ENCODE data around the gene GSTM3. TPM values are rescaled to one million over a fixed set of nuclear protein-coding genes. Genes with fewer than 3 reads are reported as not detected.

Gene GSTM3
- total RNA-seq, 4 donors from 2014 or later = 16.3 to 72.6 (median 32.4) TPM

DNA sequence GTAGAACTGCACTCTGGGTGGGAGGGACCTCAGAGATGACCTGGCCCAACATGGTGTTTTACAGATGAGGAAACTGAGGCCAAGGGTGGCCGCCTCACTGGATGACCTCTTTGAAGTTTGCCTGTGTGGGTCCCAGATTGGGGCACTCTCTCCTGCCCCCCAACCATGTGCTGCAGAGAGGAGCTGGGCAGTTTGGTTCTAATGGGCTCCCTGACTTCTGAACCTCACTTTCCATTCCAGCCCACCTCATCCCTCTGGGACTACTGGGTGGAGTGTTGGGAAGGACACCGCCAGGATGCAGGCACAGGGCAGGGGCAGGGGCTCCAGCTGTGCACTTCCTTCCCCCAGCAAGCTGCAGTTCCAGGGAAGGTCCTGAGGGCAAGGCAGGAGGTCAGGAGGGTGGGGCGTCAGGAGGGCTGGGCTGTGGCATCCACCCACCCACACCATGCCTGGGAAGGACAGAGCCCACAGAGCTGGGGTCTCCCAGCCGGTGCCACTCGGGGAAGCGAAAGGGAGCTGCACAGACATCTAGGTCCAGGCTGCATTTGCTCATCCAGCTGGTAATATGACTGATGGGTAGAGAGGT lies 33.2 kb upstream of the GSTM3 start:
- Histone ChIP-seq H3K9me3 (no peaks in the 10 kb centered on the region), H3K4me1 (peaks cover 0 to 32% (median 2%) of the 10 kb centered on the region in 4 donors), H3K36me3 (no peaks in the 10 kb centered on the region), H3K4me3 (no peak overlapping the region), H3K27me3 (no peaks in the 10 kb centered on the region), H3K27ac (no peak overlapping the region)
- TF ChIP-seq, protein P1, sequence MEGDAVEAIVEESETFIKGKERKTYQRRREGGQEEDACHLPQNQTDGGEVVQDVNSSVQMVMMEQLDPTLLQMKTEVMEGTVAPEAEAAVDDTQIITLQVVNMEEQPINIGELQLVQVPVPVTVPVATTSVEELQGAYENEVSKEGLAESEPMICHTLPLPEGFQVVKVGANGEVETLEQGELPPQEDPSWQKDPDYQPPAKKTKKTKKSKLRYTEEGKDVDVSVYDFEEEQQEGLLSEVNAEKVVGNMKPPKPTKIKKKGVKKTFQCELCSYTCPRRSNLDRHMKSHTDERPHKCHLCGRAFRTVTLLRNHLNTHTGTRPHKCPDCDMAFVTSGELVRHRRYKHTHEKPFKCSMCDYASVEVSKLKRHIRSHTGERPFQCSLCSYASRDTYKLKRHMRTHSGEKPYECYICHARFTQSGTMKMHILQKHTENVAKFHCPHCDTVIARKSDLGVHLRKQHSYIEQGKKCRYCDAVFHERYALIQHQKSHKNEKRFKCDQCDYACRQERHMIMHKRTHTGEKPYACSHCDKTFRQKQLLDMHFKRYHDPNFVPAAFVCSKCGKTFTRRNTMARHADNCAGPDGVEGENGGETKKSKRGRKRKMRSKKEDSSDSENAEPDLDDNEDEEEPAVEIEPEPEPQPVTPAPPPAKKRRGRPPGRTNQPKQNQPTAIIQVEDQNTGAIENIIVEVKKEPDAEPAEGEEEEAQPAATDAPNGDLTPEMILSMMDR (IDR thresholded peaks at IDR 0.05) = no peak
- TF ChIP-seq POLR2A (IDR thresholded peaks at IDR 0.05) = no peak
- DNase-seq = no peak

DNA sequence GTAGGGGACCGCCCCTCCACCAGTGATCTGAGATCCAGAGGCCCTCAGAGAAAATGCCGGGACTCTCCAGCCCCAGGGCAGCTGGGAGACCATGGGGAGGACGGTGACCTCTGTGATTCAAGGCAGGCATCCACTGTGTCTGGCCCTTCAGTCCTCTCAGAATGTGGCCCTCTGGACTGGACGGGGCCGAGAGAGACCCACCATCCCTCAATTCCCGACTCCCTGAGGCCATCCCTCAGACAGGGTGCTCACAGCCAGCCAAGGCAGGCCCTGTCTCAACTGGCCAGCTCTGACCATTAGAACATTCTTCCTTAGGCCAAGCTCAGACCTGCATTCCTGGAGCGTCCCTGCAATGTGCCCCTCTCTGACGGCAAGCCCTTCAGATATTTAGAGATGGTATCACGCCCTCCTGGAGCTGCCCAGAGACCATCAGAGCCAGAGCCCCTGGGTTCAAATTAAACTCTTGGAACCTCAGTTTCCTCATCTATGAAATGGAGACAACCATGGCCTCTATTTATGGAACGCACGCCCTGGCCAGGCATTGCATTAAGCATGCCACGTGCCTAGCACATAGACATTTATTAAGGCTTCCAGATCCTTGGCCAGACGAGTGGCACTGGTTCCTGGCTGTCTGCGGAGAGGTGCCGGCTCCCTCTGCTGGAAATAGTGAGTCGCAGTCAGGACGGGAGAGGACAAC lies 32.5 kb upstream of the GSTM3 start:
- Histone ChIP-seq H3K9me3 (no peaks in the 10 kb centered on the region), H3K27ac (no peak overlapping the region), H3K4me3 (no peak overlapping the region), H3K36me3 (no peaks in the 10 kb centered on the region), H3K27me3 (no peaks in the 10 kb centered on the region), H3K4me1 (peaks cover 0 to 32% (median 2%) of the 10 kb centered on the region in 4 donors)
- no peak for TF ChIP-seq POLR2A (IDR thresholded peaks at IDR 0.05)
- TF ChIP-seq, protein P1 (IDR thresholded peaks at IDR 0.05) = peak; percentile 47 to 98 (median 90)
- DNase-seq = peak; percentile 70 to 92 (median 80)

DNA sequence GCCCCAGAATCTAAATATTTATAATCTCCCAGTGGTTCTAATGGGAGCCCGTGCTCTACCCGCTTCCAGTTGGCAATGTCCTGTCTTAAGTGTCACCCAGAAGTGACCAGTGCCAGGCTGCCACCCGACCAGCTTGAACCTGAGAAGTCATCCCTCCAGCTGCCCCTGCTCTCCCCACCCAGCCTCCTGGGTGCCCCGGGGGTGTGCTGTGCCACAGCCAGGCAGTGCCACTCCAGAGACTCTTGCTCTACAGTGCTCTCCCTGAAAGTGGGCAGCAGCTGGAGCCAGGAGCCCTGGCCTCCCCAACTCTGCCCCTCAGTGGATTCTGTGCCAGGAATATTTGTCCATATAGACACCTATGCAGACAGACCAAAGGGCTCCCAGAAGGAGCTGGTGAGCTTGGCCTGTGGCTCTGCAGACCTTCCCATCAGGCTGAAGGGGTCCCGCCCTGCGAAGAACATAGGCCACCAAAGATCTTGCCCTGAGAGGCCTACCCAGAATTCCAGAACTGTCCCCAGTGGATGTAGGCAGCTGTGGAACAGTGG lies 31.9 kb upstream of the GSTM3 start:
- peak in 2 of 3 donors; percentile 39 to 44 for DNase-seq
- no peaks in the 10 kb centered on the region for H3K27me3 ChIP-seq
- peak overlapping the region in 2 of 4 donors; percentile 42 to 69 for H3K27ac ChIP-seq
- H3K36me3 ChIP-seq = no peaks in the 10 kb centered on the region
- H3K4me1 ChIP-seq = peaks cover 0 to 34% (median 2%) of the 10 kb centered on the region in 4 donors
- TF ChIP-seq POLR2A (IDR thresholded peaks at IDR 0.05) = no peak
- TF ChIP-seq, protein P1 (IDR thresholded peaks at IDR 0.05) = no peak
- no peak overlapping the region for H3K4me3 ChIP-seq
- no peaks in the 10 kb centered on the region for H3K9me3 ChIP-seq

GRCh38 chr1:109771712-109772657 lies 31.1 kb upstream of the GSTM3 start:
- DNase-seq = peak in 2 of 3 donors; percentile 54 to 81
- Histone ChIP-seq H3K4me1 (peaks cover 0 to 33% (median under 1%) of the 10 kb centered on the region in 4 donors), H3K36me3 (no peaks in the 10 kb centered on the region), H3K27ac (peak overlapping the region in 2 of 4 donors; percentile 42 to 69), H3K27me3 (no peaks in the 10 kb centered on the region), H3K9me3 (no peaks in the 10 kb centered on the region), H3K4me3 (no peak overlapping the region)
- TF ChIP-seq, protein P1 (IDR thresholded peaks at IDR 0.05) = no peak
- TF ChIP-seq POLR2A (IDR thresholded peaks at IDR 0.05) = peak in 1 of 2 donors; percentile 41
